Fibroblast of lung (primary cell): Measurements from ENCODE around the gene TANGO6.

Experiments
- EZH2 ChIP-seq: IDR thresholded peaks from 2 replicates; pipeline ENCODE4 v1.5.1; 2012; ENCODE audit warnings: low read length, control low read depth, mild to moderate bottlenecking; ENCODE audit errors: missing control alignments
- TF ChIP-seq, protein P1 (sequence below), 2 donors: IDR thresholded peaks in 1 of 2; conservative IDR thresholded peaks in 1 of 2; 1 replicate in 1 of 2; 2 replicates in 1 of 2; pipeline ENCODE4 v1.5.1; 2011 to 2012; ENCODE audit warnings: low read length in 2 of 2, control low read depth in 1 of 2, inconsistent platforms in 1 of 2, low read depth in 1 of 2, mild to moderate bottlenecking in 1 of 2

DNA sequence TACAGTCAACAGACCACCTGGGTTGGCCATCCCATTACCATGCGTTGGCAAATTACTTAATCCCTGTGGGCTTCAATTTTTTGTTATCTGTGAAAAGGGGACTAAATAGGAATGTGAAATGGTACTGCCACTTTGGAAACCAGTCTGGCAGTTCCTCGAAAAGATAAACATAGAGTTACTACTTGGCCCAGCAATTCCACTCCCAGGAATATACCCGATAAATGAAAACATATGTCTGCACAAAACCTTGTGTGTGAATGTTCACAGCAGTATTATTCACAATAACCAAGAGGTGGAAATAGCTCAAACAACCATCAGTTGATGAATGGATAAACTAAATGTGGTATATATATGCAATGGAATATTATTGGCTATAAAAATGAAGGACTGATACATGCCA lies 87.9 kb downstream of the TANGO6 start:
- TF ChIP-seq, protein P1, sequence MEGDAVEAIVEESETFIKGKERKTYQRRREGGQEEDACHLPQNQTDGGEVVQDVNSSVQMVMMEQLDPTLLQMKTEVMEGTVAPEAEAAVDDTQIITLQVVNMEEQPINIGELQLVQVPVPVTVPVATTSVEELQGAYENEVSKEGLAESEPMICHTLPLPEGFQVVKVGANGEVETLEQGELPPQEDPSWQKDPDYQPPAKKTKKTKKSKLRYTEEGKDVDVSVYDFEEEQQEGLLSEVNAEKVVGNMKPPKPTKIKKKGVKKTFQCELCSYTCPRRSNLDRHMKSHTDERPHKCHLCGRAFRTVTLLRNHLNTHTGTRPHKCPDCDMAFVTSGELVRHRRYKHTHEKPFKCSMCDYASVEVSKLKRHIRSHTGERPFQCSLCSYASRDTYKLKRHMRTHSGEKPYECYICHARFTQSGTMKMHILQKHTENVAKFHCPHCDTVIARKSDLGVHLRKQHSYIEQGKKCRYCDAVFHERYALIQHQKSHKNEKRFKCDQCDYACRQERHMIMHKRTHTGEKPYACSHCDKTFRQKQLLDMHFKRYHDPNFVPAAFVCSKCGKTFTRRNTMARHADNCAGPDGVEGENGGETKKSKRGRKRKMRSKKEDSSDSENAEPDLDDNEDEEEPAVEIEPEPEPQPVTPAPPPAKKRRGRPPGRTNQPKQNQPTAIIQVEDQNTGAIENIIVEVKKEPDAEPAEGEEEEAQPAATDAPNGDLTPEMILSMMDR (conservative IDR thresholded peaks at IDR 0.05 in 1 of 2, IDR thresholded peaks at IDR 0.05 in 1 of 2; ENCODE audit: low read depth in 1 of 2, low read length in 2 of 2) = no peak
- no peak for TF ChIP-seq EZH2
